Body of pancreas (tissue), 4 donors: ENCODE results near the gene IFI27L1. TPM values are rescaled to one million over a fixed set of nuclear protein-coding genes. Genes with fewer than 3 reads are reported as not detected.

Experiments used
- ATAC-seq: fragments of 150-250 bp; one replicate; pipeline ENCODE4 v1.9.1; 2016
- DNase-seq, 4 donors: peaks; one replicate each; pipeline ENCODE4 v3.0.0-alpha.2; 2019
- H3K27ac ChIP-seq, 4 donors: fragments of 200-600 bp; sonication (generic); 1 replicate in 3 of 4; 2 replicates in 1 of 4; pipeline versions ENCODE4 v1.5.1 to v1.6.1; 2016 to 2019; ENCODE audit warnings: mild to moderate bottlenecking in 1 of 4, mixed read lengths in 1 of 4, moderate library complexity in 1 of 4
- H3K27me3 ChIP-seq, 2 donors: fragments of 200-600 bp; sonication (generic); one replicate each; pipeline ENCODE4 v1.6.0; 2016; ENCODE audit warnings: mild to moderate bottlenecking in 1 of 2
- H3K36me3 ChIP-seq, 2 donors: fragments of 200-600 bp; sonication (generic); replicated peaks in 1 of 2; 2 replicates each; pipeline ENCODE4 v1.5.1; 2016; ENCODE audit warnings: low read depth in 2 of 2; ENCODE audit not compliant: insufficient read depth in 1 of 2
- H3K4me1 ChIP-seq: fragments of 200-600 bp; sonication (generic); one replicate; pipeline ENCODE4 v1.6.0; 2016
- H3K4me3 ChIP-seq, 2 donors: fragments of 200-600 bp; sonication (generic); 1 replicate in 1 of 2; 2 replicates in 1 of 2; pipeline ENCODE4 v1.5.1; 2016 to 2019
- H3K9me3 ChIP-seq, 3 donors: fragments of 200-600 bp; sonication (generic); 1 replicate in 2 of 3; 2 replicates in 1 of 3; pipeline ENCODE4 v1.5.1; 2016
- POLR2A ChIP-seq, 3 donors: fragments of 450-650 bp; IDR thresholded peaks; one replicate each; pipeline ENCODE4 v1.6.1; 2016; ENCODE audit warnings: antibody characterized with exemption in 3 of 3, mild to moderate bottlenecking in 2 of 3
- WGBS, 2 donors: methylation state at CpG; one replicate each; pipeline ENCODE4 v1.1.5; 2017; 5-methylcytosine and 5-hydroxymethylcytosine counted together
- intact Hi-C: fragments of 100-400 bp; cut with DNase I; formaldehyde crosslinking; loops from one replicate; pipeline ENCODE4 v1.15.1; 2023
- total RNA-seq, 2 donors: library from RNA; depleted of rRNA; stranded (reverse); fragments of >200 nt; gene quantifications; one replicate each; pipeline ENCODE4 v1.1.0, GENCODE V29; 2016
- TF ChIP-seq, protein P1 (sequence below), 7 experiments: fragments of 450-650 bp in 4 of 7; fragments of 200-600 bp in 3 of 7; sonication (generic) in 3 of 7; IDR thresholded peaks; one replicate each; pipeline ENCODE4 v1.5.1; 2016 to 2019; ENCODE audit warnings: antibody characterized with exemption in 7 of 7

The IFI27L1 gene
- total RNA-seq, 2 donors from 2014 or later = 3.4 to 5.6 TPM

DNA sequence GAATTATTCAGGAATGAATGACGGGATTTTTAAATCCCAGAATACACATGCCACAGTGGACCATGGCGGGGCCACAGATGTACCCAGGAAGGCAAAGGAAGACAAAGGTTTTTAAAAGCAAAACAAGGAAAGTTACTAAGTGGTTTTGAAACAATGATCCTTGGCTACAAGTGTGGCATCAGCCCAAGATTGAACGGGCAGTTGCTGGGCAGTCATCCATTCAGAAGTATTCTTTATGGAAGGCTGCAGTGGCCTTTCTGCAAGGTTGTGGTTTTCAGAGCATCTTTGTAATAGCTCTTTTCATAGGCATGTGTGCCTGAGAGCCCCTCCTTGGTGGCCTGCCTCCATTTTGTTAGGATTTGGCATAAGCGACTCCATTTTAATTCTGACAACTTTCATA, 16.0 kb downstream of the IFI27L1 start:
- Histone ChIP-seq H3K4me1 (no peaks in the 10 kb centered on the region), H3K27me3 (no peaks in the 10 kb centered on the region), H3K27ac (no peak overlapping the region), H3K4me3 (no peak overlapping the region), H3K9me3 (no peaks in the 10 kb centered on the region), H3K36me3 (no peaks in the 10 kb centered on the region)
- TF ChIP-seq POLR2A (IDR thresholded peaks at IDR 0.05) = no peak
- TF ChIP-seq, protein P1, sequence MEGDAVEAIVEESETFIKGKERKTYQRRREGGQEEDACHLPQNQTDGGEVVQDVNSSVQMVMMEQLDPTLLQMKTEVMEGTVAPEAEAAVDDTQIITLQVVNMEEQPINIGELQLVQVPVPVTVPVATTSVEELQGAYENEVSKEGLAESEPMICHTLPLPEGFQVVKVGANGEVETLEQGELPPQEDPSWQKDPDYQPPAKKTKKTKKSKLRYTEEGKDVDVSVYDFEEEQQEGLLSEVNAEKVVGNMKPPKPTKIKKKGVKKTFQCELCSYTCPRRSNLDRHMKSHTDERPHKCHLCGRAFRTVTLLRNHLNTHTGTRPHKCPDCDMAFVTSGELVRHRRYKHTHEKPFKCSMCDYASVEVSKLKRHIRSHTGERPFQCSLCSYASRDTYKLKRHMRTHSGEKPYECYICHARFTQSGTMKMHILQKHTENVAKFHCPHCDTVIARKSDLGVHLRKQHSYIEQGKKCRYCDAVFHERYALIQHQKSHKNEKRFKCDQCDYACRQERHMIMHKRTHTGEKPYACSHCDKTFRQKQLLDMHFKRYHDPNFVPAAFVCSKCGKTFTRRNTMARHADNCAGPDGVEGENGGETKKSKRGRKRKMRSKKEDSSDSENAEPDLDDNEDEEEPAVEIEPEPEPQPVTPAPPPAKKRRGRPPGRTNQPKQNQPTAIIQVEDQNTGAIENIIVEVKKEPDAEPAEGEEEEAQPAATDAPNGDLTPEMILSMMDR (IDR thresholded peaks at IDR 0.05) = no peak
- 91 to 96% methylated on average over 4 of the region's 4 CpGs for WGBS, 2 donors
- DNase-seq = no peak
- no peak for ATAC-seq
- intact Hi-C loops = no loop called here

DNA sequence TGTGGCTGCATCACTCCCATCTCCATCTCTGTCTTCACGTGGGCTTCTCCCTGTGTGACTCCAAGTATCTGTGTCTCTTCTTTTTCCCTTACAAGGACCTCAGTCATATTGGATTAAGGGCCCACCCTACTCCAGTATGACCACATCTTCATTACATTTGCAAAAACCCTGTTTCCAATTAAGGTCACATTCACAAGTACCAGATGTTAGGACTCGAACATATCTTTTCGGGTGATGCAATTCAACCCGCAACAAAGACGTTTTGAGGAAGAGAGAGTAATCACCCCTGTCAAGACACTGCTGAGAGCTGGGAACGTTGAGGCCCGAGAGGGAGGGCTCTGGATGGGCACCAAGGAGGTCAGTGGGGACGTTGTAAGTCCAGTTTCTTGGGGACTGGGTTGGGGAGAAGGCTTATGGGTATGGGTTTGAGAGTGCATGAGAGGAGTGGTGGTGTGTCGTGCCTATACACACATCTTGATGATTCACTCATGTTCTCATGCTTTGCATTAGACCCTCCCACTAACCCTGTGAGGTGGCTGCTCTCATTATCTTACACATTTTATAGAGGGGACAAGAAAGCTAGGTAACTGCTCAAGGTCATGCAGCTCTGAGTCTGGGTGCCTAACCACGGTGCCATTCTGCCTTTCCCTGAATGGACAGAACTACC, 17.3 kb downstream of the IFI27L1 start:
- TF ChIP-seq, protein P1 (IDR thresholded peaks at IDR 0.05) = no peak
- TF ChIP-seq POLR2A (IDR thresholded peaks at IDR 0.05) = no peak
- Histone ChIP-seq H3K27ac (no peak overlapping the region), H3K36me3 (no peaks in the 10 kb centered on the region)

GRCh38 chr14:94099006-94099405, 17.9 kb downstream of the IFI27L1 start:
- intact Hi-C loops = no loop called here
- Histone ChIP-seq H3K36me3 (no peaks in the 10 kb centered on the region), H3K4me1 (no peaks in the 10 kb centered on the region), H3K4me3 (no peak overlapping the region), H3K27ac (no peak overlapping the region), H3K27me3 (no peaks in the 10 kb centered on the region), H3K9me3 (no peaks in the 10 kb centered on the region)
- ATAC-seq = no peak
- DNase-seq = no peak
- TF ChIP-seq, protein P1 (IDR thresholded peaks at IDR 0.05) = no peak
- TF ChIP-seq POLR2A (IDR thresholded peaks at IDR 0.05) = no peak
- WGBS, 2 donors = 71 to 97% methylated on average over 6 of the region's 6 CpGs

More for the DNA sequence above, 17.3 kb downstream of the IFI27L1 start:
- intact Hi-C loops = no loop called here
- WGBS, 2 donors = 62 to 67% methylated on average over 10 of the region's 10 CpGs
- H3K27me3 ChIP-seq = no peaks in the 10 kb centered on the region
- no peaks in the 10 kb centered on the region for H3K9me3 ChIP-seq
- no peak for ATAC-seq
- DNase-seq = no peak
- H3K4me3 ChIP-seq = no peak overlapping the region
- H3K4me1 ChIP-seq = no peaks in the 10 kb centered on the region

GRCh38 chr14:94100847-94101246, 19.7 kb downstream of the IFI27L1 start:
- H3K27me3 ChIP-seq = no peaks in the 10 kb centered on the region
- intact Hi-C loops = no loop called here
- no peaks in the 10 kb centered on the region for H3K4me1 ChIP-seq
- no peaks in the 10 kb centered on the region for H3K9me3 ChIP-seq
- no peak overlapping the region for H3K27ac ChIP-seq
- DNase-seq (peak in 1 of 4 donors; percentile 11), ATAC-seq (no peak)
- H3K4me3 ChIP-seq = no peak overlapping the region
- TF ChIP-seq, protein P1 (IDR thresholded peaks at IDR 0.05) = no peak
- 79 to 100% methylated on average over 1 to 4 of the region's 4 CpGs for WGBS, 2 donors
- H3K36me3 ChIP-seq = no peaks in the 10 kb centered on the region

- H3K27ac ChIP-seq = no peak overlapping the region
- H3K36me3 ChIP-seq = no peaks in the 10 kb centered on the region
- ATAC-seq = no peak
- no peak overlapping the region for H3K4me3 ChIP-seq
- TF ChIP-seq POLR2A (IDR thresholded peaks at IDR 0.05) = no peak
- TF ChIP-seq, protein P1 (IDR thresholded peaks at IDR 0.05) = no peak
- no peaks in the 10 kb centered on the region for H3K9me3 ChIP-seq
- WGBS, 2 donors = 94 to 100% methylated on average over 1 to 10 of the region's 10 CpGs
- H3K4me1 ChIP-seq = no peaks in the 10 kb centered on the region
- H3K27me3 ChIP-seq = no peaks in the 10 kb centered on the region
- intact Hi-C loops = no loop called here
- no peak for DNase-seq
Observed at GRCh38 chr14:94101748-94102147, 20.6 kb downstream of the IFI27L1 start.
